Kidney epithelial cell (primary cell): ENCODE data around the gene ROPN1L. TPM values are rescaled to one million over a fixed set of nuclear protein-coding genes. Genes with fewer than 3 reads are reported as not detected.

ENCODE experiments used
- DNase-seq: peaks from one replicate; pipeline ENCODE4 v3.0.0-alpha.2; 2010; ENCODE audit warnings: low read depth
- H3K27me3 ChIP-seq: 2 replicates; pipeline ENCODE4 v1.6.0; 2011; ENCODE audit warnings: low read length; ENCODE audit not compliant: control insufficient read depth, insufficient read depth
- H3K36me3 ChIP-seq: 2 replicates; pipeline ENCODE4 v1.5.1; 2011; ENCODE audit warnings: low read length; ENCODE audit not compliant: control insufficient read depth, insufficient read depth
- H3K4me3 ChIP-seq: 2 replicates; pipeline ENCODE4 v1.5.1; 2011; ENCODE audit warnings: low read depth, mild to moderate bottlenecking, control low read depth, low read length
- CTCF ChIP-seq: IDR thresholded peaks from 2 replicates; pipeline ENCODE4 v1.5.1; 2011; ENCODE audit warnings: mild to moderate bottlenecking, moderate library complexity, low read length, control low read depth, inconsistent platforms; ENCODE audit not compliant: insufficient read depth, poor library complexity, severe bottlenecking
- total RNA-seq: library from RNA; depleted of rRNA; stranded (reverse); fragments of >200 nt; gene quantifications from 2 replicates; pipeline ENCODE4 v1.2.3, GENCODE V29; 2015

Gene ROPN1L
- total RNA-seq, 1 donor from 2014 or later, result 0.21 TPM

- H3K27me3 ChIP-seq, result no peaks in the 10 kb centered on the region
- no peaks in the 10 kb centered on the region for H3K36me3 ChIP-seq
- no peak for TF ChIP-seq CTCF
- no peak for DNase-seq
- H3K4me3 ChIP-seq, result no peak overlapping the region
These were observed 18.7 kb upstream of the ROPN1L start for GRCh38 chr5:10423022-10423421.

- no peak for DNase-seq
- no peaks in the 10 kb centered on the region for H3K27me3 ChIP-seq
- TF ChIP-seq CTCF, result peak; percentile 66
- H3K36me3 ChIP-seq, result no peaks in the 10 kb centered on the region
- H3K4me3 ChIP-seq, result no peak overlapping the region
These were observed 17.5 kb upstream of the ROPN1L start for GRCh38 chr5:10424124-10424731.

- no peak for TF ChIP-seq CTCF
- no peaks in the 10 kb centered on the region for H3K27me3 ChIP-seq
- DNase-seq, result no peak
- no peak overlapping the region for H3K4me3 ChIP-seq
- H3K36me3 ChIP-seq, result no peaks in the 10 kb centered on the region
These were observed 14.5 kb upstream of the ROPN1L start for GRCh38 chr5:10427201-10427600.

GRCh38 chr5:10427978-10428377, 13.7 kb upstream of the ROPN1L start:
- no peak for DNase-seq
- no peak for TF ChIP-seq CTCF
- Histone ChIP-seq H3K4me3 (no peak overlapping the region), H3K27me3 (no peaks in the 10 kb centered on the region), H3K36me3 (peaks cover 1% of the 10 kb centered on the region)

GRCh38 chr5:10431415-10431814, 10.3 kb upstream of the ROPN1L start:
- no peak for DNase-seq
- no peak for TF ChIP-seq CTCF
- no peaks in the 10 kb centered on the region for H3K27me3 ChIP-seq
- H3K4me3 ChIP-seq, result no peak overlapping the region
- peaks cover 1% of the 10 kb centered on the region for H3K36me3 ChIP-seq

- Histone ChIP-seq H3K36me3 (peaks cover 1% of the 10 kb centered on the region), H3K27me3 (no peaks in the 10 kb centered on the region), H3K4me3 (no peak overlapping the region)
- DNase-seq, result no peak
- TF ChIP-seq CTCF, result no peak
These were observed 9.3 kb upstream of the ROPN1L start for GRCh38 chr5:10432059-10433008.
